GM04503 (cell line): ENCODE data around the gene EPC2.
"Not testable (repeated sequence)": the region's sequence is repeated elsewhere in the genome, so short reads cannot be mapped to it uniquely, and the experiment has no call there.

ENCODE experiments used
- DNase-seq: peaks from one replicate; pipeline ENCODE4 v3.0.0-alpha.2; 2012; ENCODE audit warnings: low read depth

The EPC2 gene

DNA sequence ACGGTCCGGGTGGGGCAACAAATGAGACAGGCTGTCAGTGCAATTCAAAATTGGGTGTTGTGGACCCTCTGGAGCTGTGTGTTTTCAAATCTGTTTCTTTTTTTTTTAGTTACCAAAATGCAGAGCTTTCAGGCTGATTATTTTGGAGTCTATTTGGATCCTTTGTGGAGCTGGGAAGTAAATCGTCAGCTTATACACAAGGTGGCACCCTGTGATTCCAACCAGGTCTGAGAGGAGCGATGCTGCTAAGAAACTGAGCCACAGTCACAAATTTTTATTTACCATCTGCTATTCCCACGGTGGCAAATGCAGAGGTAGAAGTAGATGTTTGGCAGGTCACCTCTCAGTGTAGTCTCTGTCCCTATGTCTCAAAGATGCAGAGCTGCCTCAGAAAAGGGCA lies 3.8 kb upstream of the EPC2 start:
- no peak for DNase-seq

DNA sequence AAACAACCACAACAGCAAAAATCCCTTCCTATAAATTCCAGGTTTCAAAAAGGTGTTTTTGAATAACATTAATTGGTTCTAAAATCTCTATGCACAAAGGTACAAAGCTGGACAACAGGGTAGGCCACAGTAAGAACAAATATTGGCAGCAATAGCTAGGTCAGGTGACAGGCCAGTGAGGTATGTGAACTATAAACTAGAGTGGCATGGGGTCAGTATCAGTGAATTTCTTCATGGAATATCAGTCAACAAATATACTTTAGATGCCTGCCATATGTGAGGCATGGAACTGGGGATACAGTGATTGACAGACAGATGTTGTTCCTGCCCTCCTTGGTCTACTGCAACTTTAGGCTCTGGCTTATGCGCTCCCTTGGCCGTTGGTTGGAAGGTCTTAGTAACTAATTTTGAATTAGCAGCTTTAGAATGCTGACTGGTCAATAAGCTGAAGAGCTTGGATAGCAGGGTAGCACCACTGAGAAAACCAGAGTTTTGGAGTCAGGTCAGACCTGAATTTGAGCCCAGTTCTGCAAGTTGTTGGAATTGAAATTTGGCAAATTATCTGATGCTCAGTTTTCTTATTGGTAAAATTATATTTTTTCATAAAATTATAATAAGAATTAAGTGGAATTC lies 2.3 kb upstream of the EPC2 start:
- no peak for DNase-seq

DNA sequence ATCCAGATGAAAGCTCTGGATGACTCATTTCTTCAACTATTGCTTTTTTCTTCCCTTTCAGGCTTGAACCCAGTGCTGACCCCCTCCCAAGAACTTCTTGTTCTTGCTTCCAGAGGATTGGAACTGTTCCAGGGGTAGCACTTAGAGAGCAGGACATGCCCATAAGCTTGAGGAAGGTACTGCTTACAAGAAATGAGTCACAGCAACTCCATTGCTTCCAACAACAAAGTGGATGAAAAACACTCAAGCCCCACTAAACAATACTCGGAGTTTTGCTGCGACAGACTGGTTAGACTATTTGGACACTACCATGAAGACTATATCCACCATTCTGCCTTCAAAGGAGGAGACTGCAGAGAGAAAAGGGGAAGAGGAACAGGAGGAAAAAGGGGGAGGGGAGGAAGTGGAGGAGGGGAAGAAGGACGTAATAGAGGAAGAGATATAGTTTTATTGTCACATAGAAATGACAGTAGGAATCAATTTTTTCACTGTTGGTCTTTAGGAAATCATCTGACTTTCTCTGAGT lies 1.6 kb upstream of the EPC2 start:
- DNase-seq: no peak

DNA sequence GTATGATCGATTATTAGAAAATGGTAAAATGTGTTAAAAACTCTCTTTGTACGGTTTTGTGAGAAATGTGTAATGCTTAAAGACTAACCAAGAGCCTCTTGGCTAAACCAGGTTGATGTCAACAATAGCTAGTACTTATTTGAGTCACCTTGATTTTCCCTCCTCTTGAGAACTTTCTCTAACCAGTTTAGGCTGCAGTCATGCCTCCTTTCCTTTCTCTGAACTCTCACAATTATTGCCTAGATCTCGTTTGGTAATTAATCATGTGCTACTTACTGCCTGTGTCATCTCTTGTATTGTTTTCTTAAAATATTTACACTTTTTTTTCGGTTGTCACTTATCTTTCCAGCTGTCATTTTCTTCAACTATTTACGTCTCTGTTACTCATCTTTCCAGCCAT lies 1.1 kb upstream of the EPC2 start:
- DNase-seq: no peak

DNA sequence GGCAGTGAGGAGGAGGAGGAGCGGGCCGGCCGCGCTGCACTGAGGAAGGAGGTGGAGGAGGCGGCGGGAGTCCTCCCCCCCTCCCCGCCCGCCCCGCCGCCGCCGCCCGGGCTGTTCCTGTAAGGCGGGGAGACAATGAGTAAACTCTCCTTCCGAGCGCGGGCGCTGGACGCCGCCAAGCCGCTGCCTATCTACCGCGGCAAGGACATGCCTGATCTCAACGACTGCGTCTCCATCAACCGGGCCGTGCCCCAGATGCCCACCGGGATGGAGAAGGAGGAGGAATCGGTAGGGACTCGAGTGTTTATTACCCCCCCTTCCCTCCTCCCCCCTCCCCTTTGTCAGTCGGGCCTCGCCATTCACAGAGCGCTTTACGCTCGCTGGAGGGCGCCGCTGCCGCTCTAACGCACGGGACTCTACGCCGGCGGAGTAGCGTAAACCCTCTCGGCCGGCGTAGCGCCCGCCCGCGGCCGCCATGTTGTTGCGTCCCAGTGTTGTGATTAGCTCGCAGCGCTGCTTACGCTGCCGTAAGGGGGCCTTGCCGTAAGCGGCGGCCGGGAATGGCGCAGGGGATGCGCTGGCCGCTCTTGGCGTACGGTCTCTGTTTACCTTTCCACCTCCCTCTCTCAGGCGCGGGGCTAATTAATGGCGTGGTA lies 460 bp downstream of the EPC2 start:
- DNase-seq: peak; percentile 65

DNA sequence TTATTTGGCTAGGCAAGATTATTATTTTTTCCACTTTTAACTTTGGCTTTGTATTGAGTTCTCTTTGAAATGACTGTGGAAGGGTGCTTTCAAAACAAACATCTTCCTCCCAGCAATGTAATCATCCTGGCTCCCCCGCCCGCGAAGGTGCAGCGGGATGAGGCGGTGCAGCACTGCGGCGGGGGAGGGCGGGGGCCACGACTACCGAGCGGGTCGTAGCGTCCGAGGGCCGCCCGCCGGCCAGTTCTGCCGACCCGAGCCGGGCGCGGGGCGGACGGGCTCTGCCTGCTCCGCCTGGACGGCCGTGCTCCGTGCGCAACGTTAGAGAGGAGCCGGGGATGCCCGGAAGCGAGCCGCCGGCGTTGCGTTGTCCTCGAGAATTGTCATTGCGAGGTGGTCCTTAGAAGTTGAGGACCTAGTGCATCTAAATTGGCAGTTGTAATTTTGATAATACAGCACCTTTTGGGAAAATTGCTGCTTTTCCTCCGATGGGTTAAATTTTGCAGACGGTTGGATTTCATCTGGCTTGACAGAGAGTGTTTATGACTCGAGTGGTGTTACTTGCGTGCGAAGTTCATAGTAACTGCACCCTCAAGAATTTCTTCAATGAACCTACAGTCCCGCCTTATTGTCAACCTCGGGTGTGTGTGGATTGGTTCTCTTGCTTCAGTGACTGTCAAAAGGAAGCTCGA lies 1.1 kb downstream of the EPC2 start:
- peak; percentile 89 for DNase-seq

DNA sequence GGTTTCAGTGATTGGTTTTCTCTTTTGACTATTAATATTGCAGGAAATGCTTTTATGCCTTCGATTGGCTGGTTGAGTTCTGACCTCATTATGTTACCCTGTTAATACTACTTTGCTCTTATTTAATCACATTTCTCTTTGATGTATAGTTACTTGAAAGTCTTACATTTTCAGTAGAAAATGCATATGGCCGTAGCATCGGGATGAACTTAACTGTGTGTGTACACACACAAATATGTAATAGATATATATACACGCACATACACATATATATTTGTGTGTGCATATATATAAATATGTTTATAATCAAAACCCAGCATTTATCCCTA lies 1.6 kb downstream of the EPC2 start:
- DNase-seq: no peak

DNA sequence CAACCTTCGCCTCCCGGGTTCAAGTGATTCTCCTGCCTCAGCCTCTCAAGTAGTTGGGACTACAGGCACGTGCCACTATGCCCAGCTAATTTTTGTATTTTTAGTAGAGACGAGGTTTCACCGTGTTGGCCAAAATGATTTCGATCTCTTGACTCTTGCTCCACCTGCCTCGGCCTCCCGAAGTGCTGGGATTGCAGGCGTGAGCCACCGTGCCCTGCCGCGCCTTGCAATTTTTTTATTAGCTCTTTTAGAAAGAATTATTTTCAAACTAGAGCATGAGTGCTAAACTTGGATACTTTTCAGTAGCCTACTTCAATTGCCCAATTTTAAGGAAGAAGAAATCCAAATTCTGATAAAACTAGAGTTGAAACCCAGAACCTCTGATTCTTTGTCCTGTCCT lies 3.2 kb downstream of the EPC2 start:
- DNase-seq: not testable (repeated sequence)

DNA sequence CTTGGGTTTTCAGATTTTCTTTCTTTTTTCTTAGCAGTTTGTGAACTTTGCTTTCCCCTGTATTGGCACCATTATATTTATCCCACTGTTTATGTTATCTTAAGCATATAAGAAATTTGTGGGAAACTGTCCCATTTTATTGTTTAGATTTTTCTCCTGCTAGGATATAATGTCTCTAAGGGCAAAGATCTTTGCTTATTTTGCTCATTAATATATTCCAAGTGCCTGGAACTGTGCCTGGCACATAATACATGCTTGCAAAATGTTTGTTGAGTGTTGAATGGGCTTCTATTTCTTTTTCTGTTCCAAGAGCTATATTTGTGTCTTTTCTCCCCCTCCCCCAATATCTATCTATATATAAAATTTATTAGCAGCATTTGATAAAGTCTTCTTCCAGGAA lies 5.4 kb downstream of the EPC2 start:
- DNase-seq: no peak

DNA sequence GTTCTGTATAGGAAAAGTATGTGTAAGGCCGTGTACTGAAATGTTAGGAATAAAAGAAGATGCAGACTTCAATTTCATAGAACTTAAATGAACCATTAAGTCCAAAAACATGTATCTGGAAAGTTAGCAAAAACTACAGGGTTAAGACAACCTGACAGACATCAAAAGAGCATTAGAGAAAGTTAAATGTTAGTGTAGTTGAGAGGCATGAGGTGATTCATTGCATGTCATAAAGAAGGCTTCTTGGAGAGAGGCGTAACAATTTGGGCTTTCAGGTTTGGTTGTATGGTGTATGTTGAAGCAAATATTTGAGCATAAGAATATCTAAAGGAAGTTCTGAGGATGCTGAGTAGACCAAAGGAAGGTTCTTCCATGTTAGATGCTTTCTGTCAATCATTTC lies 6.3 kb downstream of the EPC2 start:
- DNase-seq: no peak

DNA sequence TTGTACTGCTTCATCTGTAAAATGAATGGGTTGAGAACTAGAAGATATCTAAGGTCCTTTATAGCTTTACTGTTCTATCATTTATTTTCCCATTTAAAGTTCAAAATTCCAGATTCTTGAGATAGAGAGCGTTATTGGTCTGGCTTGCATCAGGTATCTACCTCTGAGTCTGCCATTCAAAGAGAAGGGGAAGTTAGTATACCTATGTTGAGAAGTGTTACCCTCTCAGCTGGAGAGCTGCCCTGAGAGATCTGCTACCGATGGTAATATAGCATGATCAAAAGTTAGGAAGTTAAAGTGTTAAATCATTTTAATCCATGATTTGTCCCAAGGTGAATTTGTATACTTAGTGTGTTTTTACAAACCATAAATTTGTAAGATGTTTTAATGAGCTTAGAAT lies 7.4 kb downstream of the EPC2 start:
- no peak for DNase-seq

DNA sequence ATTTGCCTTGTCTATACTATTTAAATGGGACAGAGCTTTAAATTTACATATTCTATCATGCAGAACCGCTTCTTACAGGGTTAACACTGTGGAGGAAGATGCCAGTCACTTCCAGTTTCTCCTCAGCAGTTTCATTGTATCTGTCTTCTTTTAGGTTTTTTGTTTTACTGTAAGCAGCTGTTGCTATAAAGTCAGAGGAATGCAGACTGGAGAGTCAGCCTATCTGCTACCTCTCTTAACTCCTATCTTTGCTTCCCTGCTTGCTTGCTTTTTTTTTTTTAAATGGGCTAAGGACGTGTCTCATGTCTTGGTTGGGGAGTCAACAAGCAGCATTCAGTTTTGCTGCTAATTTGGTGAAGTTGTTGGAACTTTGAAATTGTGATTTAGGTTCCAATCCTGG lies 8.9 kb downstream of the EPC2 start:
- no peak for DNase-seq

DNA sequence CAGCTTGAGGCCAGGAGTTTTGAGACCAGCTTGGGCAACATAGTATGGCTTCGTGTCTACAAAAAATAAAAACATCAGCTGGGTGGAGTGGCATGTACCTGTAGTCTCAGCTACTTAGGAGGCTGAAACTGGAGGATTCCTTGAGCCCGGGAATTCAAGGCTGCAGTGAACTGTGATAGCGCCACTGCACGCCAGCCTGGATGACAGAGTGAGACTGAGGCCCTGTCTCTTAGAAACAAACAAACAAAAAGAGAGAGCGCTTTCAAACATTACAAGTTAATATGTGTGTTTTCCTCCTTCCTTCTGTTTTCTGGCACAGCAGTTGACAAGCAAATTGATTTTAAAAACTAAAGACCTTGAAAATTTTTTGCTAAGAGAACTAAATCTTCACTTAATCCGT lies 9.9 kb downstream of the EPC2 start:
- DNase-seq: no peak

DNA sequence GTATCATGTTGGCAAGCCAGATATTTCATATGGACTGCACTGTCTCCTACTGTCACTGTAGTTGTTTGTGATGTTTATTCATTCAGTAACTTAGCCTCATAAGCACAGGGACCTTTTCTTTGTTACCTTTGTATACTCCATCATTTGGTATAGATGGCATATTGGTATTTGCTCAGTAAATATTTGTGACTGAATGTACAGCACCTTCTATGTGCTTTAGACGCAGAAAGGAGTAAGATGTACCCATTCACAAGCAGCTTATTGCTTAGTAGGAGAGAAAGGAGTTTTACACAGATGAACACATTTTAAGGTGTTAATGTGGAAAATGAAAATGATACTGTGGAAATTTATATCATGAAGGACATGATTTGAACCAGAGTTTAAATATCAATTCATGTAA lies 12.0 kb downstream of the EPC2 start:
- no peak for DNase-seq

DNA sequence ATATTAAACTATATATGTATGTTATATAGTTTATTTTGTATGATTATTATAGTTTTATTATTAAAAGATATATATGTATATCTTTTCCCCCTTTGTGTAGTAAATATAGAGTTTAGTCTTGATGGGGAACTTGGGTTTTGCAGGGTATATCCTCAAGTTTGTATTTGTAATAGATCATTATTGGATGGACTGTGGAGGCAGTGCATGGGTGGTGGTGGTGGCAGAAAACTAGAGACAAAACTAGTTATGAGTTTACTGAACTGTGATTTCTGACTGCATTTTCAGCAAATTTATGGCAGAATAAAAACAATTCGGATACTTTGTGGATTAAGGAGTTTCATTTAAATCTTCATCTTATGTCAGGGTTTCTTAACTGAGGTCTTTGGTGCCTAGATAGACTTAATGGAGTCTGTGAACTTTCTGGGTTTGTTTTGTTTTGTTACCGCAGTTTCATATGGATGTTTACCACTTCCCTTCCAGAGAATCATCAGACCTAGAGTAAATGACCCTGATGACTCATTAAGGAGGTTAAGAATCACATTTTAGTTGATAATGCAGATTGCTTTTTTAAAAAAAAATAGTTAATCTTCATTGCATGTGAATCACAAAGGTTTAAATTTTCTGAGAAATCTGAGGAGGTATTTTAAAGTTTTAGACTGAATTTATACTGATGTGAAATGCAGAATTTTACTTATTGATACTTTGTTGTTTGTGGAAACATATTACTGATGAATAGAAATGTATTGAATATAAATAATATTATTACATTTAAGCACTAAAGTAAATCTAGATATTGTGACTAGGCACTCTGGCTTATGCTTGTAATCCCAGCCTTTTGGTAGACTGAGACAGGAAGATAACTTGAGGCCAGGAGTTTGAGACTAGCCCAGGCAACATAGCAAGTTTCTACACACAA lies 14.5 kb downstream of the EPC2 start:
- peak; percentile 42 for DNase-seq

DNA sequence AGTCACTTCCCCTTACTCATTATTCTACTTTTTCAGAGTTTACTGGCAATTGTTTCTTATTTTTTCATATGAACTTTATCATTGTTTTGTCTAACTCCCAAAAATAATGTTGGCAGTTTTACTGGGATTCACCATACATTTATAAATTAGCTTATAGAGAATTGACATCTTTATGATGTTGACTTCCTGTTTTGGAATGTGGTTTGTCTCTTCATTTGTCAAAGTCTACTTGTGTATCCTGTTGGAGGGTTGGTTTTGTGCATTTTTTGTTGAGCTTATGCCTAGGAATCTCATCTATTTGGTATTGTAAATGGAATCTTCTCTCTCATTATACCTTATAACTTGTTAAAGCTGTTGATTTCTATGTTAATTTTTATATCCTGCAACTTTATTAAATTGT lies 16.4 kb downstream of the EPC2 start:
- DNase-seq: peak; percentile 47

DNA sequence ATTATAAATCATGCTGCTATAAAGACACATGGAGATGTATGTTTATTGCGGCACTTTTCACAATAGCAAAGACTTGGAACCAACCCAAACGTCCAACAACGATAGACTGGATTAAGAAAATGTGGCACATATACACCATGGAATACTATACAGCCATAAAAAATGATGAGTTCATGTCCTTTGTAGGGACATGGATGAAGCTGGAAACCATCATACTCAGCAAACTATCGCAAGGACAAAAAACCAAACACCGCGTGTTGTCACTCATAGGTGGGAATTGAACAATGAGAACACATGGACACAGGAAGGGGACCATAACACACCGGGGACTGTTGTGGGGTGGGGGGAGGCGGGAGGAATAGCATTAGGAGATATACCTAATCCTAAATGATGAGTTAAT lies 17.8 kb downstream of the EPC2 start:
- not testable (repeated sequence) for DNase-seq

DNA sequence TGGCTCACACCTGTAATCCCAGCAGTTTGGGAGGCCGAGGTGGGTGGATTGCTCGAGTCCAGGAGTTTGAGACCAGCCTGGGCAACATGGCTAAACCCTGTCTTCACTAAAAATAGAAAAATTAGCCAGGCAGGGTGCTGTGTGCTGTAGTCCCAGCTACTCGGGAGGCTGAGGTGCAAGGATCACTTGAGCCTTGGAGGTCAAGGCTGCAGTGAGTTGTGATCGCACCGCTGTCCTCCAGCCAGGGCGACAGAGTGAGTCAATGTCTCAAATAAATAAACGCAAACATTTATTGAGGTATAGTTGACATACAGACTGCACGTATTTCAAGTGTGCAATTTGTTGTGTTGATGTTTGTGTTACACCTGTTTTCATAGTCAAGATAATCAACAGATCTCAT lies 19.7 kb downstream of the EPC2 start:
- no peak for DNase-seq

DNA sequence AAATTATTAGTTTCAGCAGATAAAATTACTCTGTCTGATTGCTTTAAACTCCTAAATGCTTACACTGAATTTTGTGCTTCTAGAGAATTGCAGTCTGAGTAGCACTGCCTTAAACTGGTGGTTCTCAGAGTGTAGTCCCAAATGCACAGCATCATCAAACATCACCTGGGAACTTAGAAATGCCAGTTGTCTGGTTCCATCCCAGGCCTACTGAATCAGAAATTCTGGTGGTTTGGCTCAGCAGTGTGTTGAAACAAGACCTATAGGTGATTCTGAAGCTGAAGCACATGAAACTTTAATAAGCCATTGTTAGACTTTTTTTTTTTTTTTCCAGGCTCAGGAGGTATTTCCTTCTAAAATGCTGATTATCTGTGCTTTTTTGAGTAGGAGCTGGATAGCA lies 22.0 kb downstream of the EPC2 start:
- no peak for DNase-seq

DNA sequence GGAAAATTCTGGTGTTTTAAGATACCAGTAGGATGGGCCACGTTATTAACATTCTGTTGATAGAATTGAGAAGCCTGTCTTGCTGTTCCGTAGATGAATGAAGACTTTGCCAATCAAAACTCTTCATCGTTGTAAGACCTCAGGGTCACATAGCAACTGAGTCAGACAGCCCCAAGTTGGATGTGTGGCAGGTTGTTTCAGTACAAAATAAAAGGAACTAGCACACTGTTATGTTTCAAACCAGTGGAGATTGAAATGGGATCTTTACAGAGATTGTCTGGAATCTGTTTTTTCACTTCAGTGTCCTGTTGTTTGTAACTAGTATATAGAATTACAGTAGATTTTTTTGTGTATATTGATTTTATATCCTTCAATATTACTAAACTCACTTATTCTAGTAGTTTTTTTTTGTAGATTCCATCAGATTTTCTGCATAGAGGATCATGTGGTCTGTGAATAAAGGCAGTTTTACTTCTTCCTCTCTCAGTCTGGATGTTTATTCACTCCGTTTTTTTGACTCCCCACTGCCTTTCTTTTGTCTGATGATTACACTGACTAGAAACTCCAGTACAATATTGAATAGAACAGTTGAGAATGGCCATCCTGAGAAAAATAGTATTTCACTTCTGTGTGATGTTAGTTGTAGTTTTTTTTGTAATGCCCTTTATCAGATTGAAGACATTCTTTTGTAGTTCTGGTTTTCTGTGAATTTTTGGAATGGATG lies 22.7 kb downstream of the EPC2 start:
- no peak for DNase-seq

DNA sequence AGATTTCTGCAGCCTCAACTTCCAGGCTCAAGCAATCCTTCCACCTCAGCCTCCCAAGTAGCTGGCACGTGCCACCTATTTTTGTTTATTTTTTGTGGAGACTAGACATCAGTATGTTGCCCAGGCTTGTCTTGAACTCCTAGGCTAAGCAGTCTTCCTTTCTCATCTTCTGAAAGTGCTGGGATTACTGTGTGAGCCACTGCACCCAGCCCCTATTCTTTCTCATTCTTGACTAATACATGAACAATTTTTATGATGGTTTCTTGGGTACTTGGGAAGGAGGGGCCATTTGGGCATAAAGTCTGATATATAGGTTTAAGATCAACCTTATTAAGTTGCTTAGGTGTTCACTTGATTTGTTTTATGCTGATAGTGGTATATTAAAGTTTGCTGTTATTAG lies 26.2 kb downstream of the EPC2 start:
- no peak for DNase-seq
